Endothelial cell of umbilical vein (primary cell): Measurements from ENCODE around the gene RALB. TPM values are rescaled to one million over a fixed set of nuclear protein-coding genes. Genes with fewer than 3 reads are reported as not detected.

Experiments used
- BruUV-seq: library from RNA; stranded (reverse); fragments of 400-500 nt; replicated peaks from 2 replicates; lab custom pipeline; 2021; lab: Mats Ljungman, UMichigan
- CTCF ChIA-PET: fragments of 300-600, 350-600 bp; sonication (Branson Sonifier 250); formaldehyde crosslinking; loops from one replicate; lab custom pipeline; 2021; ENCODE audit warnings: antibody characterized with exemption, inconsistent platforms; lab: Charles Lee
- POLR2A ChIA-PET: fragments of 300-600, 350-600 bp; sonication (Branson Sonifier 250); formaldehyde crosslinking; loops from one replicate; lab custom pipeline; 2021; ENCODE audit warnings: antibody characterized with exemption, inconsistent platforms; lab: Charles Lee
- DNase-seq: peaks from one replicate; pipeline ENCODE4 v3.0.0-alpha.2; 2011; ENCODE audit warnings: low read depth, low spot score
- FAIRE-seq: peaks from 2 replicates; lab custom pipeline; 2011; peaks lifted over from hg19 to GRCh38; lab: Jason Lieb, UNC
- H2AFZ ChIP-seq: 2 replicates; pipeline ENCODE4 v1.6.0; 2012; ENCODE audit warnings: low read depth, low read length, control low read depth, inconsistent platforms
- H3K27ac ChIP-seq: 2 replicates; pipeline ENCODE4 v1.5.1; 2011; ENCODE audit warnings: low read depth, mild to moderate bottlenecking, control low read depth, low read length, moderate library complexity; ENCODE audit not compliant: insufficient read depth
- H3K27me3 ChIP-seq, 2 experiments: 2 replicates each; pipeline versions ENCODE4 v1.6.0 to v1.6.1; 2011; ENCODE audit warnings: low read length in 2 of 2, mixed read lengths in 1 of 2; ENCODE audit not compliant: control insufficient read depth in 2 of 2, insufficient read depth in 2 of 2
- H3K36me3 ChIP-seq, 2 experiments: 2 replicates in 1 of 2; 3 replicates in 1 of 2; pipeline ENCODE4 v1.5.1; 2011; ENCODE audit warnings: low read length in 2 of 2, mild to moderate bottlenecking in 1 of 2, moderate library complexity in 1 of 2; ENCODE audit not compliant: control insufficient read depth in 2 of 2, insufficient read depth in 2 of 2; ENCODE audit errors: extremely low read depth in 1 of 2
- H3K4me1 ChIP-seq: 3 replicates; pipeline ENCODE4 v1.5.1; 2011; ENCODE audit warnings: mild to moderate bottlenecking, low read length; ENCODE audit not compliant: control insufficient read depth, insufficient read depth; ENCODE audit errors: extremely low read depth
- H3K4me2 ChIP-seq: 2 replicates; pipeline ENCODE4 v1.6.1; 2011; ENCODE audit warnings: low read length, control low read depth, mixed read lengths; ENCODE audit not compliant: insufficient read depth
- H3K4me3 ChIP-seq, 3 experiments: fragments of 200-600 bp in 1 of 3; sonication (generic), shearing (Covaris generic) in 1 of 3; replicated peaks in 1 of 3; 2 replicates each; pipeline ENCODE4 v1.5.1; 2011 to 2016; ENCODE audit warnings: control low read depth in 3 of 3, low read length in 3 of 3, mild to moderate bottlenecking in 2 of 3, inconsistent platforms in 1 of 3, low read depth in 1 of 3, moderate library complexity in 1 of 3; ENCODE audit not compliant: insufficient read depth in 1 of 3
- H3K79me2 ChIP-seq: 2 replicates; pipeline ENCODE4 v1.6.0; 2012; ENCODE audit warnings: low read length, inconsistent platforms; ENCODE audit not compliant: control insufficient read depth, insufficient read depth
- H3K9ac ChIP-seq: replicated peaks from 2 replicates; pipeline ENCODE3; 2011; ENCODE audit warnings: low read length, control low read depth; ENCODE audit not compliant: insufficient read depth; ENCODE audit errors: extremely low read depth
- H3K9me1 ChIP-seq: replicated peaks from 3 replicates; pipeline ENCODE4 v1.6.0; 2011; ENCODE audit warnings: mild to moderate bottlenecking, low read length; ENCODE audit not compliant: control insufficient read depth, insufficient read depth; ENCODE audit errors: extremely low read depth
- H3K9me3 ChIP-seq: replicated peaks from 2 replicates; pipeline ENCODE4 v1.5.1; 2012; ENCODE audit warnings: low read length, inconsistent platforms; ENCODE audit not compliant: control insufficient read depth, insufficient read depth
- H4K20me1 ChIP-seq: replicated peaks from 2 replicates; pipeline ENCODE3; 2011; ENCODE audit warnings: mild to moderate bottlenecking, low read length; ENCODE audit not compliant: control insufficient read depth, insufficient read depth; ENCODE audit errors: extremely low read depth
- EZH2 ChIP-seq: IDR thresholded peaks from 2 replicates; pipeline ENCODE4 v1.6.1; 2012; ENCODE audit warnings: borderline replicate concordance, low read depth, mild to moderate bottlenecking, moderate library complexity, low read length, inconsistent platforms; ENCODE audit not compliant: severe bottlenecking
- GATA2 ChIP-seq: IDR thresholded peaks from 2 replicates; pipeline ENCODE4 v1.7.0; 2011; ENCODE audit warnings: low read depth, mild to moderate bottlenecking, moderate library complexity, mixed read lengths, low read length; ENCODE audit not compliant: insufficient read length, insufficient read depth
- JUN ChIP-seq: IDR thresholded peaks from 2 replicates; pipeline ENCODE4 v1.6.1; 2011; ENCODE audit warnings: borderline replicate concordance, low read depth; ENCODE audit not compliant: insufficient read length, insufficient read depth
- POLR2A ChIP-seq: IDR thresholded peaks from 2 replicates; pipeline ENCODE4 v1.6.1; 2012; ENCODE audit warnings: low read depth, mild to moderate bottlenecking, control low read depth, low read length
- dilution Hi-C: fragments of 300-500 bp; cut with MboI; formaldehyde crosslinking; loops from one replicate; pipeline ENCODE4 v1.15.0; 2019; ENCODE audit warnings: low sequenced_read_pairs; ENCODE audit not compliant: extremely low pct_ligation_motif_present
- intact Hi-C: fragments of 100-400 bp; cut with micrococcal nuclease; formaldehyde crosslinking; loops from one replicate; pipeline ENCODE4 v1.10.0; 2022
- polyA plus RNA-seq, 4 experiments: library from polyadenylated mRNA; depleted of rRNA in 3 of 4; stranded (reverse) in 3 of 4; unstranded in 1 of 4; fragments of >200 nt; gene quantifications; 2 replicates each; pipeline versions ENCODE4 v1.2.1 to v1.2.3, GENCODE V29; 2011 to 2012; ENCODE audit warnings: missing spikeins in 1 of 4
- total RNA-seq: library from RNA; stranded (reverse); gene quantifications from 2 replicates; pipeline ENCODE4 v1.2.3, GENCODE V29; 2021
- TF ChIP-seq, protein P1 (sequence below): IDR thresholded peaks from 2 replicates; pipeline ENCODE4 v1.6.1; 2011; ENCODE audit not compliant: insufficient read depth, insufficient read length
- TF ChIP-seq, protein P2 (sequence below), 2 donors: IDR thresholded peaks; 1 replicate in 1 of 2; 2 replicates in 1 of 2; pipeline ENCODE4 v1.5.1; 2011; ENCODE audit warnings: low read length in 2 of 2, mild to moderate bottlenecking in 2 of 2, moderate library complexity in 2 of 2, control low read depth in 1 of 2, inconsistent platforms in 1 of 2, low read depth in 1 of 2; ENCODE audit not compliant: insufficient read depth in 1 of 2; ENCODE audit errors: extremely low read depth in 1 of 2

Gene RALB
- total and polyA plus RNA-seq, 2 donors (not counting 3 experiments of a cell fraction or from before 2014, with no cell fraction given) = 105 to 115 TPM

DNA sequence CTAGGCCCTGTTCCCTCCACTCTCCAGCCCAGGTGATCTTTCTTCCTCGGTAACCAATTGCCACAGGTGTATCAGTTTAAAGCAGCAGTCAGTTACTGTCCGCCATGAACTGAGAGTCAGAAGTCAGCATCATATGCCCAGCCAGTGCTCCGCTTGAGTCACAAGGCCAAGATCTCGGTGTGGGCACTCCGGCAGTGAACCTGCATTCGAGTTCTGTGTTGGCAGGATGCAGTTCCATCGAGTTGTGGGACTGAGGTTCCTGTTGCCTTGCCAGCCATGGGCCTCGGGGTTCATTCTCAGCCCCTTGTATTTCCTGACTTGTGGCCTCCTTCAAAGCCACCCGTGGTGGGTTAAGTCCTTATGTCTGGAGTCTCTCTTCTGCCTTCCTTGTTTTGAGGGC is 26.3 kb upstream of the RALB start:
- ChIA-PET CTCF (no interaction called here), POLR2A (no interaction called here)
- dilution Hi-C loops = no loop called here
- no peak for TF ChIP-seq POLR2A
- TF ChIP-seq JUN = no peak
- TF ChIP-seq, protein P1, sequence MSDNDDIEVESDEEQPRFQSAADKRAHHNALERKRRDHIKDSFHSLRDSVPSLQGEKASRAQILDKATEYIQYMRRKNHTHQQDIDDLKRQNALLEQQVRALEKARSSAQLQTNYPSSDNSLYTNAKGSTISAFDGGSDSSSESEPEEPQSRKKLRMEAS = no peak
- no peak for TF ChIP-seq GATA2
- no peak for DNase-seq
- Histone ChIP-seq H3K4me3 (no peak overlapping the region), H4K20me1 (no peaks in the 10 kb centered on the region), H3K36me3 (no peaks in the 10 kb centered on the region), H3K27me3 (peaks cover 0 to 3% of the 10 kb centered on the region in 2 experiments), H2AFZ (no peak overlapping the region), H3K9ac (no peak overlapping the region), H3K9me3 (no peaks in the 10 kb centered on the region), H3K4me2 (no peak overlapping the region), H3K27ac (no peak overlapping the region), H3K4me1 (peaks cover 16% of the 10 kb centered on the region), H3K79me2 (peaks cover 11% of the 10 kb centered on the region), H3K9me1 (no peaks in the 10 kb centered on the region)
- no TSS peak for BruUV-seq
- intact Hi-C loops = no loop called here
- no peak for FAIRE-seq

DNA sequence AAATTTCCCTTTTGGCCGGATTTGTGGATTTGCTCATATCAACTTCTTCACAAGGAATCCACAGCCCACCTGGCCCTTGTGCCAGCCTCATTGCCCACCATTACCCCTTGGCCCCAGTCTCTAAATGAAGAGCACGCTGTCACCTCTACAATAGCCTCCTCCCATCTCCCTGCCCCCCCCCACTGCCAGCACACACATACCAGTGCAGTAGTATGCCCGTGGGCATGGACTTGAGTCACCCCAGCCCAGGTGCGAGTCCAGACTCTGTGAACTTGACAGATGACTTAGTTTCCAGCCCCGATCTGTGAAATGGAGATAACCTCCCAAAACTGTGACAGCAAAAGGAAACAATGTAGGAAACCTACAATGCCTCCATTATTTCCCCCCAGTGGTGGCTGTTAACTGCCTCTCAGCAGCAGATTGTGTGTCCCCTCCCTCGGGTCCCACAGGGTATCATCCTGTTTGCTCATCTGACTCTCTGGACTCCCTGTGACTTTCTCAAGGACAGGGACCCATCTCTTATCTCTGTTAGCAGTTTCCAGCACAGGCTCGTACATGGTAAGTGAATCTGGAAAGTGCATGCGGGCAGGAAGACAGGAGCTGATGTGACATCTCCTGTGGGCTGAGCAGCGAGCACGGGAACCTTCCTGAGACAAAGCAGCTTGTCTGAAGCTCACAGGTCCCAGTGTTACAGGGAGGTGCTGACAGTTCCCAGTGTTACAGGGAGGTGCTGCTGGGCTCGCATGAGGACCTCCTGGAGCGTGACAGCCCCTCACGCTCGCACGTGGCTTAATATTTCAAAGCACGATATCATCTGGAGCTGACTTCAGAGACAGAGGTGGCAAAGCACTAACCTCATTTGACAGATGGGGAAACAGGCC is 25.3 kb upstream of the RALB start:
- Histone ChIP-seq H3K36me3 (no peaks in the 10 kb centered on the region), H3K9me1 (no peaks in the 10 kb centered on the region), H4K20me1 (no peaks in the 10 kb centered on the region), H3K4me2 (no peak overlapping the region), H3K79me2 (peaks cover 4% of the 10 kb centered on the region), H3K9me3 (no peaks in the 10 kb centered on the region), H3K9ac (no peak overlapping the region), H3K27me3 (peaks cover 0 to 3% of the 10 kb centered on the region in 2 experiments), H3K4me3 (no peak overlapping the region), H2AFZ (no peak overlapping the region), H3K27ac (no peak overlapping the region), H3K4me1 (peaks cover 10% of the 10 kb centered on the region)
- dilution Hi-C loops = no loop called here
- CTCF ChIA-PET = interaction anchor here (1.5 to 1.6 kb wide), 3 partner anchors 13 to 86 kb away, joined by 4 to 11 read pairs (median 8); no protein-coding TSS in a partner anchor
- no peak for DNase-seq
- POLR2A ChIA-PET = no interaction called here
- no peak for FAIRE-seq
- intact Hi-C loops = no loop called here
- TF ChIP-seq POLR2A = no peak
- TF ChIP-seq EZH2 = no peak
- TF ChIP-seq, protein P2, sequence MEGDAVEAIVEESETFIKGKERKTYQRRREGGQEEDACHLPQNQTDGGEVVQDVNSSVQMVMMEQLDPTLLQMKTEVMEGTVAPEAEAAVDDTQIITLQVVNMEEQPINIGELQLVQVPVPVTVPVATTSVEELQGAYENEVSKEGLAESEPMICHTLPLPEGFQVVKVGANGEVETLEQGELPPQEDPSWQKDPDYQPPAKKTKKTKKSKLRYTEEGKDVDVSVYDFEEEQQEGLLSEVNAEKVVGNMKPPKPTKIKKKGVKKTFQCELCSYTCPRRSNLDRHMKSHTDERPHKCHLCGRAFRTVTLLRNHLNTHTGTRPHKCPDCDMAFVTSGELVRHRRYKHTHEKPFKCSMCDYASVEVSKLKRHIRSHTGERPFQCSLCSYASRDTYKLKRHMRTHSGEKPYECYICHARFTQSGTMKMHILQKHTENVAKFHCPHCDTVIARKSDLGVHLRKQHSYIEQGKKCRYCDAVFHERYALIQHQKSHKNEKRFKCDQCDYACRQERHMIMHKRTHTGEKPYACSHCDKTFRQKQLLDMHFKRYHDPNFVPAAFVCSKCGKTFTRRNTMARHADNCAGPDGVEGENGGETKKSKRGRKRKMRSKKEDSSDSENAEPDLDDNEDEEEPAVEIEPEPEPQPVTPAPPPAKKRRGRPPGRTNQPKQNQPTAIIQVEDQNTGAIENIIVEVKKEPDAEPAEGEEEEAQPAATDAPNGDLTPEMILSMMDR (IDR thresholded peaks at IDR 0.05; ENCODE audit: extremely low read depth in 1 of 2, insufficient read depth in 1 of 2, low read depth in 1 of 2, low read length in 2 of 2) = no peak
- no TSS peak for BruUV-seq
